ENCODE data around the gene TMBIM1.
"Not testable (repeated sequence)": the region's sequence is repeated elsewhere in the genome, so short reads cannot be mapped to it uniquely, and the experiment has no call there.

Gene TMBIM1

GRCh38 chr2:218318241-218318640, 25.9 kb upstream of the TMBIM1 start:
- no peak for DNase-seq (ENCODE audit: low read depth in 2 of 2)

- no peak for DNase-seq (ENCODE audit: low read depth in 2 of 2)
Observed at GRCh38 chr2:218317835-218318234, 25.5 kb upstream of the TMBIM1 start.

- DNase-seq (ENCODE audit: low read depth in 2 of 2), result no peak
Observed at GRCh38 chr2:218317303-218317630, 25.0 kb upstream of the TMBIM1 start.

GRCh38 chr2:218315397-218315796, 23.1 kb upstream of the TMBIM1 start:
- DNase-seq (ENCODE audit: low read depth in 2 of 2), result no peak

GRCh38 chr2:218314764-218315163, 22.5 kb upstream of the TMBIM1 start:
- DNase-seq (ENCODE audit: low read depth in 2 of 2), result not testable (repeated sequence)

- no peak for DNase-seq (ENCODE audit: low read depth in 2 of 2)
Observed at GRCh38 chr2:218313356-218313755, 21.1 kb upstream of the TMBIM1 start.

- no peak for DNase-seq (ENCODE audit: low read depth in 2 of 2)
Observed at GRCh38 chr2:218312267-218312756, 20.0 kb upstream of the TMBIM1 start.

- not testable (repeated sequence) for DNase-seq (ENCODE audit: low read depth in 2 of 2)
Observed at GRCh38 chr2:218311541-218312266, 19.4 kb upstream of the TMBIM1 start.

- DNase-seq (ENCODE audit: low read depth in 2 of 2), result no peak
Observed at GRCh38 chr2:218310853-218311540, 18.7 kb upstream of the TMBIM1 start.

GRCh38 chr2:218307415-218308090, 15.2 kb upstream of the TMBIM1 start:
- DNase-seq (ENCODE audit: low read depth in 2 of 2), result no peak

GRCh38 chr2:218306184-218306920, 14.0 kb upstream of the TMBIM1 start:
- no peak for DNase-seq (ENCODE audit: low read depth in 2 of 2)

- DNase-seq (ENCODE audit: low read depth in 2 of 2), result no peak
Observed at GRCh38 chr2:218305383-218305782, 13.1 kb upstream of the TMBIM1 start.

GRCh38 chr2:218301176-218301819, 9.0 kb upstream of the TMBIM1 start:
- peak; percentile 72 to 85 for DNase-seq (ENCODE audit: low read depth in 2 of 2)

- DNase-seq (ENCODE audit: low read depth in 2 of 2), result no peak
Observed at GRCh38 chr2:218300141-218300540, 7.8 kb upstream of the TMBIM1 start.

- no peak for DNase-seq (ENCODE audit: low read depth in 2 of 2)
Observed at GRCh38 chr2:218298314-218298875, 6.1 kb upstream of the TMBIM1 start.

GRCh38 chr2:218296847-218297246, 4.5 kb upstream of the TMBIM1 start:
- DNase-seq (ENCODE audit: low read depth in 2 of 2), result no peak

- no peak for DNase-seq (ENCODE audit: low read depth in 2 of 2)
Observed at GRCh38 chr2:218296200-218296599, 3.9 kb upstream of the TMBIM1 start.

- no peak for DNase-seq (ENCODE audit: low read depth in 2 of 2)
Observed at GRCh38 chr2:218295029-218295428, 2.7 kb upstream of the TMBIM1 start.

GRCh38 chr2:218294430-218295022, 2.2 kb upstream of the TMBIM1 start:
- DNase-seq (ENCODE audit: low read depth in 2 of 2), result no peak

- DNase-seq (ENCODE audit: low read depth in 2 of 2), result no peak
Observed at GRCh38 chr2:218293715-218294429, 1.6 kb upstream of the TMBIM1 start.
